HepG2 (cell line): ENCODE results near the gene TRAF3. TPM values are rescaled to one million over a fixed set of nuclear protein-coding genes. Genes with fewer than 3 reads are reported as not detected.

Experiments
- CENPBD1 ChIP-seq: sonication (generic); formaldehyde crosslinking; IDR thresholded peaks from 2 replicates; pipeline ENCODE4 v1.8.0; 2022; ENCODE audit warnings: missing genetic modification reagents, low read depth, mild to moderate bottlenecking, borderline replicate concordance
- DZIP1 ChIP-seq: sonication (generic); formaldehyde crosslinking; IDR thresholded peaks from 2 replicates; pipeline ENCODE4 v1.5.0; 2020; ENCODE audit warnings: mild to moderate bottlenecking, missing genetic modification reagents
- HBP1 ChIP-seq: IDR thresholded peaks from 2 replicates; pipeline ENCODE4 v1.6.1; 2016; ENCODE audit warnings: low read depth, control low read depth
- KDM1A ChIP-seq: IDR thresholded peaks from 2 replicates; pipeline ENCODE4 v1.6.1; 2016; ENCODE audit warnings: missing compliant biosample characterization
- LCORL ChIP-seq, 2 experiments: fragments of 450-650 bp in 1 of 2; sonication (generic) in 1 of 2; formaldehyde crosslinking in 1 of 2; IDR thresholded peaks; 2 replicates each; pipeline versions ENCODE4 v1.5.0 to v1.6.1; 2017 to 2020; ENCODE audit warnings: antibody characterized with exemption in 1 of 2, missing genetic modification reagents in 1 of 2
- MYNN ChIP-seq: sonication (generic); formaldehyde crosslinking; IDR thresholded peaks from 2 replicates; pipeline ENCODE4 v1.4.0; 2020; ENCODE audit warnings: mild to moderate bottlenecking, low read depth, missing genetic modification reagents
- NFATC3 ChIP-seq: sonication (generic); formaldehyde crosslinking; IDR thresholded peaks from 2 replicates; pipeline ENCODE4 v1.5.1; 2020; ENCODE audit warnings: mild to moderate bottlenecking, missing genetic modification reagents
- SAFB2 ChIP-seq: sonication (generic); formaldehyde crosslinking; IDR thresholded peaks from 2 replicates; pipeline ENCODE4 v1.5.1; 2020; ENCODE audit warnings: missing genetic modification reagents, low read depth, mild to moderate bottlenecking, borderline replicate concordance
- SIN3B ChIP-seq: fragments of 150-350 bp; IDR thresholded peaks from 2 replicates; pipeline ENCODE4 v1.6.1; 2014; ENCODE audit warnings: low read length
- STAG1 ChIP-seq: sonication (generic); formaldehyde crosslinking; IDR thresholded peaks from 2 replicates; pipeline ENCODE4 v1.4.0; 2020; ENCODE audit warnings: missing genetic modification reagents
- ZBED4 ChIP-seq: sonication (generic); formaldehyde crosslinking; IDR thresholded peaks from 2 replicates; pipeline ENCODE4 v1.4.0; 2020; ENCODE audit warnings: missing genetic modification reagents, borderline replicate concordance
- ZFP37 ChIP-seq: sonication (generic); formaldehyde crosslinking; IDR thresholded peaks from 2 replicates; pipeline ENCODE4 v1.4.0; 2020; ENCODE audit warnings: missing genetic modification reagents, borderline replicate concordance
- ZNF780A ChIP-seq: sonication (generic); formaldehyde crosslinking; IDR thresholded peaks from 2 replicates; pipeline ENCODE4 v1.8.0; 2022; ENCODE audit warnings: mild to moderate bottlenecking, missing genetic modification reagents, moderate library complexity
- polyA plus RNA-seq, 8 experiments: library from polyadenylated mRNA; depleted of rRNA in 3 of 8; stranded (reverse) in 7 of 8; unstranded in 1 of 8; fragments of >200 nt; fragmentation: Illumina TruSeq in 4 of 8; extraction: Trizol in 4 of 8; gene quantifications; 2 replicates each; pipeline versions ENCODE4 v1.2.1 to v1.2.3, GENCODE V29; 2011 to 2016; ENCODE audit warnings: low read depth in 4 of 8, missing spikeins in 1 of 8, mixed read lengths in 1 of 8; ENCODE audit not compliant: insufficient read depth in 1 of 8
- total RNA-seq, 5 experiments: library from RNA; depleted of rRNA; stranded (reverse); fragments of >200 nt; fragmentation: Illumina TruSeq; extraction: Trizol; gene quantifications; 2 replicates each; pipeline ENCODE4 v1.2.3, GENCODE V29; 2016; ENCODE audit warnings: low read depth in 1 of 5

Gene TRAF3
- total and polyA plus RNA-seq, 2 of the 13 experiments (the other 11 are each of a cell fraction or from before 2014, with no cell fraction given), result 6.9 to 12.2 TPM

GRCh38 chr14:102772781-102773570, 4.3 kb upstream of the TRAF3 start (continued):
- TF ChIP-seq ZBED4 (CRISPR knock-in tag) (no peak), STAG1 (CRISPR knock-in tag) (peak; percentile 70), LCORL (IDR thresholded peaks at IDR 0.05) (no peak), LCORL (CRISPR knock-in tag; IDR thresholded peaks at IDR 0.05) (peak; percentile 42; the same call in 1 of the 2 replicates), DZIP1 (CRISPR knock-in tag) (no peak), SAFB2 (CRISPR knock-in tag) (no peak), CENPBD1 (CRISPR knock-in tag) (no peak), ZFP37 (CRISPR knock-in tag) (no peak), HBP1 (CRISPR knock-in tag) (no peak), MYNN (CRISPR knock-in tag) (no peak), KDM1A (CRISPR knock-in tag) (peak; percentile 16; the same call in 1 of the 2 replicates), SIN3B (no peak), NFATC3 (CRISPR knock-in tag) (no peak), ZNF780A (CRISPR knock-in tag) (no peak)
